Activated CD8-positive, alpha-beta memory T cell treated with anti-CD3 and anti-CD28 coated beads, Interleukin-2, amount 50 U/mL, for 4 hours (primary cell): ENCODE data around the gene TP73.

ENCODE experiments used
- DNase-seq: peaks from one replicate; pipeline ENCODE4 v3.0.0-alpha.2; 2020

Gene TP73

DNA sequence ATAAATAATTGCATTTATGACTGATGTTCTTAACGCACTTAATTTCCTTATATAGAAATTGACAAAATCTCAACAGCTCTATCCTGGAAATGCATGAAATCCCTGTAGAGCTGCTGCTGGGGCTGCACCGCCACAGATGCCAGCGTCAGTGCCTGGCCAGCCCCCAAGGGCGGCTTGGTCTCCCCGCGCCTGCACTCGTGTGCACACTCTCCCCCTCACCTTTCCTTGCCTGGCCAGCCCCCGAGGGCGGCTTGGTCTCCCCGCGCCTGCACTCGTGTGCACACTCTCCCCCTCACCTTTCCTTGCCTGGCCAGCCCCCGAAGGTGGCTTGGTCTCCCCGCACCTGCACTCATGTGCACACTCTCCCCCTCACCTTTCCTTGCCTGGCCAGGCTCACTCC lies 16.2 kb upstream of the TP73 start:
- DNase-seq: no peak

DNA sequence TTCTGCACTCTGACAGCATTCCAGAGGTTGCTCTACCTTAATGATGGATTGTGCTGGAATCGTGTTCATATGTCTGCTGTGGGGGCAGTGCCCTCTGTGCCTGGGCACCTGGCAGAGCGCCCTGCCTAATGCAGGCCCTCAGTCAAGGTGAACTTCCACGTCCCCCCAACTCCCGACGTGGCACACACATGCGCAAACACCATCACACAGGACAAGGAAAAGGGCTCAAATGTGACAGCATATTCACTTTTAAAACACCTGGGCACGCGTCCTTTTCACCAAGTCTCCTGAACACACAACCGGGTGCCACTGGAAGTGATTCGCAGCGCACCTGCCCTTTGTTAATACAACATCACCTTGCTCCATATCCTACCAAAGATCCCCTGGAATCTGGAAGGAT lies 15.8 kb upstream of the TP73 start:
- no peak for DNase-seq

DNA sequence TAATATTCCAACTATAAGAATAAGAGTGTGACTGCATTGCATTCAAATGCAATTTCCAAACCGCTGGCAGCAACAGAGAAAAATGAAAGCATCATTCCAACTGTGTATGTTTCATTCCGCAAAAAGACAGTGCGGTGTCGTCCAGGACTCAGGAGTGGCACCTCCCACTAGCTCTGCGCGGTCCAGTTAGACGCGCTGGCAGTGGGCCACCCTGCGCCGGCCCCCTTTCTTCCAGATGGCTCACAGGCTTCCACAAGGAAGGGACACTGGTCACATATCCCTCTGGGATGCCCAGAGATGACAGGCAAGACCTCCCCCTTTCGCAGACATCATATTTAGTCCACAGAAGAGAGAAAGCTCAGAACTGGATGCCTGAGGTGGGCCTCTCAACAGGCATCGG lies 14.3 kb upstream of the TP73 start:
- DNase-seq: no peak

DNA sequence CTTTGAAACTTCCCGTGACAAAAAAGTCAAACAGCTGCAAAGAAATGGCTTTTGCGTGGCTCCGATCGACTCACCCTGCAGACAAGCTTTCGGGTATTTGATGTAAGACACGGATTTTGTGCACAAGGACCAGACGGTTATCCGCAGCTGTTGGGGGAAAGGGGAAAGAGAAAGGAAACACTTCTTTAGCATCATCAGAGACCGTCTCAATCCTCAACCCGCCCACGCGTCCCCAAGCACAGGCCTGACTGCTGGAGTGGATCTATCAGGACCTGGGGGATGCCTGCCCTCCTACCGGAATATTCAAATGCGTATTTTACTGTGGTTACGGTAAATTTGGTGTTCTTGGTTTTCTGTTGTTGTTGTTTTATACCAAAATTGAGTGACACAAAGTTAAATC lies 13.6 kb upstream of the TP73 start:
- no peak for DNase-seq

DNA sequence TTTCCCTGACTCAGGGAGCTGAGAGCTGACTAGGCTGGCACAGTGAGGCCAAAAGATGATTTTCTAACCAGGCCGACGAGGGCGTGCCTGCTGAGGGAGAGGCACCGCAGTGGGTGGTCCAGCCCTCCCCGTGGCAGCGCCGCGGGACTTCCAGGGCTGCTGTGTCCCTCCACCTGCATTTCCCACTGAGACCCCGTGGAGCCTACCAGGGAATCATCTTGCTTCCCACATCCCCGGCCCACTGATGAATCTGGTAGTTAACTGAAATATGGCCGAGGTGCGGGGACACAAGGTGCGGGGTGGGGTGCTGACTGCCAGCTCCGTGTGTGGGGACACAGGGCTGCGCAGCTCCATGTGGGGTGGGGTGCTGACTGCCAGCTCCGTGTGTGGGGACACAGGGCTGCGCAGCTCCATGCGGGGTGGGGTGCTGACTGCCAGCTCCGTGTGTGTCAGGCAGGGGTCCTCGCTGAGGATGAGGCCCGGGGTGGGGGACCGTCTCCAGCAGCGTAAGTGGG lies 12.9 kb upstream of the TP73 start:
- no peak for DNase-seq

DNA sequence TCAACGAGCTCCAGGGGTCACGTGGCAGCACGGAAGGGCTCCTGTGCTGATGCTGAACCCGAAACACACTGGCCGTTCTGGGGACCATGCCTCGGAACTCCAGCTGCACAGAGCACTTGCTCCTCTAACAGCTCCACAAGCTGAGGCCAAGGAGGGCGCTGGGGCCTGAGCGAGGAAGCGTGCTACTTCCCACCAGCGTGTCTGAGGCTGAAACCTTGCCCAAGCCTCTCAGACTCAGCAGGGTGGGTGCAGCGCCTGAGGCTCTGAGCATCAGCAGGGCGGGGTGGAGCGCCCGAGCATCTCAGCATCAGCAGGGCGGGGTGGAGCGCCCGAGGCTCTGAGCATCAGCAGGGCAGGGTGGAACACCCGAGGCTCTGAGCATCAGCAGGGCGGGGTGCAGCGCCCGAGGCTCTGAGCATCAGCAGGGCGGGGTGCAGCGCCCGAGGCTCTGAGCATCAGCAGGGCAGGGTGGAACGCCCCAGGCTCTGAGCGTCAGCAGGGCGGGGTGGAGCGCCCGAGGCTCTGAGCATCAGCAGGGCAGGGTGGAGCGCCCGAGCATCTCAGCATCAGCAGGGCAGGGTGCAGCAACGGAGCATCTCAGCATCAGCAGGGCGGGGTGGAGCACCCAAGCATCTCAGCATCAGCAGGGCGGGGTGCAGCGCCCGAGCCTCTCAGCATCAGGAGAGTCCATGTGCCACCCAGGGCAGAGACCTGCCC lies 12.0 kb upstream of the TP73 start:
- DNase-seq: no peak

DNA sequence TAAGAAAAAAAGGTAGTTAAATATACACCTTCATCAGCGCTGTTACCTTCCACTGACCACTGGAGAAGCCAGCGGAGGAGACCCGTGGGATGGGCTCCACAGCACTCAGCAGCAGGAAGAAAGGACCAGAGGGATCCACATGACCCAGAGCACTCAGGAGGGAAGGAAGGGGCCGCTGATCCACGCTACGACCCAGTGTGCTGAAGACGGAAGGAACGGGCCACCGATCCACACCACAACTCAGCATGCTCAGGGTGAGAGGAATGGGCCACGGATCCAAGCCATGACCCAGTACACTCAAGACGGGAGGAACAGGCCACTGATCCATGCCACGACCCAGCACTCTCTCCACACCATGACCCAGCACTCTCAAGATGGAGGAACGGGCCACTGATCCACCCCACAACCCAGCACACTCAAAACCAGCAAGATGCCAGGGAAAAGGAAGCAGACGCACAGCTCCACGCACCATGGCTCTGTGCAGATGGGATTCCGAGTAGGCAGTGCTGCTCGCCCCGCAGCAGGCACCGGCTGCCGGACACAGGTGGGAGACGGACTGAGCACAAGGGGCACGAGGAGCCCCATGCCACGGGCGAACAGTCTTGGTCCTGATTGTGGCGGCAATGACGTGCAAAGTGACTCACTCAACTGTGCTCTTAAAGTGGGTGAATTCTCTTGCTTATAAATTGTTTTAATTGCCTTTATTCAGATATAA lies 11.1 kb upstream of the TP73 start:
- no peak for DNase-seq

DNA sequence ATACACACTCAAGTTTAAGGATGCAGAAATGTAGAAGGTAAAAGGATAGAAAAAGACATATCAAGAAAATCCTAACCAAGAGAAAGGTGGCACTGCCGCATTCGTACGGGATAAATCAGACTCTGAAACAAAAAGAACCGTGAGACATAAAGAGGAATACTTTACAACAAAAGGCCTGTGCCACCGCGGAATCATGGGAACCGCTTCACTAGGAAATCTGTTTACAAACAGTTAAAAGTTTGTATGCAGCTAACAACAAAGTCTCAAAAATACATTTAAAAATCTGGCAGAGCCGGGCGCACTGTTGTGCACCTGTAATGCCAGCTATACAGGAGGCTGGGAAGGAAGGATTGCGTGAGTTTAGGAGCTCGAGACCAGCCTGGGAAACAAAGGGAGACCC lies 10.5 kb upstream of the TP73 start:
- no peak for DNase-seq

DNA sequence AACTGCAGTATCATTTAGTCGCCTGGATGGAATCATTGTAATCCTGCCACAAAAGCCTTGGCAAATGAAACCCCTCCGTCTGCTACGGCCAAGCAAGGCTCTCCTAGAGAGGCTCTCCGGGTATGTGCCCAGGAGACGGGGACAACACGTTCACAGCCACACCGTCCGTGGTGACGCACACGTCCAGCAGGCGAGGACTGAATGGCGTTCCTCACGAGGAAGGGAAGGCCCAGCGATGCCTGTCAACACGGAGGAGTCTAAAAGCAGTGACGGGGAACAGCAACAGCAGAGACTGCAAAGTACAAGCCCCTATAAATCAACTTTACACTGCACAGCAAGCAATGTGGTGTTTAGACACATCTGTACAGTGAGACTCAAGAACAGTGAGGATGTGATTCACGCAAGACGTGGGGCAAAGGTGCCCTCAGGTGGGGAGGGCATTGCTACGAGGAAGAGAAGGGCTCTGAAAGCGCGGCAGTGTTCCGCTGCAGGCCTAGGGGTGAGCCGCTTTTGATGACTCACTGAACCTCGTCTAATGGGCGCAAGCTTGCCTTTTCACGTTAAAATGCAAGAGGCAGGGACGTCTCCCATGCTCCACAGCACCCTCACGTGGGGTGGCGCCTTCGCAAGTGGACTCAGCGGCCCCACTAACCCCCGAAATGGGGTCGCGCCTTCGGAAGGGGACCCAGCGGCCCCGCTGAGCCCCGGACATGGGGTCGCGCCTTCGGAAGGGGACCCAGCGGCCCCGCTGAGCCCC lies 9.2 kb upstream of the TP73 start:
- no peak for DNase-seq

DNA sequence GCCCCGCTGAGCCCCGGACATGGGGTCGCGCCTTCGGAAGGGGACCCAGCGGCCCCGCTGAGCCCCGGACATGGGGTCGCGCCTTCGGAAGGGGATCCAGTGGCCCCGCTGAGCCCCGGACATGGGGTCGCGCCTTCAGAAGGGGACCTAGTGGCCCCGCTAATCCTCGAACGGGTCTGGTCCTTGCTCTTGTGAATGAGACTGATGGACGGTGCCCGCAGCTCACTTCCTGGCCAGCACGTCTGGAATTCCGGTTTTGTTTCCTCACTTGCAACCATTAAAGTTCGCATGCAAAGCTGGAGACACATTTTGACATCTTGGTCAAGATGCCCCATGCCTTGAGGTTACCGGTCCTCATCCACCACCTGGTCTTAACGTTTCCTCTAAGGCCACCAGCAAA lies 8.0 kb upstream of the TP73 start:
- DNase-seq: no peak

DNA sequence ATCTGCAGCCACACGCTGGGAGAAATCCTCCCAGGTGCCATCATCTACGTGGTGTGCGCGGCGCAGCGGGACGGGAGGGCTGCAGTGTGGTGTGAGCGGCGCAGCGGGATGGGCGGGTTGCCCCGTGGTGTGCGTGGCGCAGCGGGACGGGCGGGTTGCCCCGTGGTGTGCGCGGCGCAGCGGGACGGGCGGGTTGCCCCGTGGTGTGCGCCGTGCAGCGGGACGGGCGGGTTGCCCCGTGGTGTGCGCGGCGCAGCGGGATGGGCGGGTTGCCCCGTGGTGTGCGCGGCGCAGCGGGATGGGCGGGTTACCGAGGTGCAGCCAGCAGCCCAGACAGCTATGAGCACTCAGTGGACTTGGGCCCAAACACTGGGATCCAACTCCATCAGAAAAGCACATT lies 7.1 kb upstream of the TP73 start:
- DNase-seq: no peak

DNA sequence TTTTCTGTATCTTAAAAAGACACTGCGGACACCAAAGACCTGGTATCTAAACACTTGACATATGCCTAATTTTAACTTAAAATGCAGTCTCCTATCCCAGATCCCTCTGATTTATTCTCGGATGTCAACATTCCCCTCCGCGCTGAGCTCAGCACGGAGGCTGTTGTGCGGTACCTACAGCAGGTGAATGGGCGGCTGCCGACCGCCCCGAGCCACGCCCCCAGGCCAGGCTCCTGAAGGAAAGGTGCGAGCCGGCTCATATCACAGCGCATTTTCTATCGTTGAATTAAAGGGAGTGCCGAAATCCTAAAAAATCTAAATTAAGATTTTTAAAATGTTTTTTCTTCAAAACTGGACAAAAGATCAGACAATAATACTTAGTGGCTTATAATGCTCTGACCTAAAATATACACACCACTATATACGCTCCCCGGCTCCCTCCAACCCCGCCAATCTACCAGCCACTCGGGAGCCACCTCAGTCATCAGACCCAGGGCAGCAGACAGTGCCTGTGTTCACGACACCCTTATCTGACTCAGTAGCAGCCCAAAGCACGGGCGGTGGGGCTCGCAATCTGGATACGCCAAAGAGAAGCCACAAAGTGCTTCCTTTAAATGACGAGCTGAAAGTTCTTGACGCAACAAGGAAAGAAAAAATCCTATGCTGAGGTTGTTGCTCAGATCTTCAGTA lies 6.5 kb upstream of the TP73 start:
- no peak for DNase-seq

DNA sequence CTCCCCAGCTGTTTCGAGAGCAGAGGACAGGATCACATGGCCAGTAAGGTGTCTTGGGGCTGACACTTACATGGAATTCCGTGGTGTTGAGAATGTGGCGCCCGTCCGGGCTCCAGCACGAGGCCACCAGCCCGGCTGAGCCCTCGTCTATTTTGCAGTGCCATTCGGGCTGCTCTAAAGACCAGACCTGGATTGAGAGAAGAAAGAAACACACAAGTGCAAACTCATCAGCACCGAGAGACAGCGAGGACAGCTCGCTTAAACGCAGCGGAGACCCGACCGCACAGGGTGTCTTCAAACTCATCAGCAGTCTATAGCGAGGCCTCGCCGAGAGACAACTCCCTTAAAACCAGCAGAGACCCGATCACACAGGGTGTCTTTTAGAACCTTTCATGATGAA lies 5.7 kb upstream of the TP73 start:
- DNase-seq: no peak

DNA sequence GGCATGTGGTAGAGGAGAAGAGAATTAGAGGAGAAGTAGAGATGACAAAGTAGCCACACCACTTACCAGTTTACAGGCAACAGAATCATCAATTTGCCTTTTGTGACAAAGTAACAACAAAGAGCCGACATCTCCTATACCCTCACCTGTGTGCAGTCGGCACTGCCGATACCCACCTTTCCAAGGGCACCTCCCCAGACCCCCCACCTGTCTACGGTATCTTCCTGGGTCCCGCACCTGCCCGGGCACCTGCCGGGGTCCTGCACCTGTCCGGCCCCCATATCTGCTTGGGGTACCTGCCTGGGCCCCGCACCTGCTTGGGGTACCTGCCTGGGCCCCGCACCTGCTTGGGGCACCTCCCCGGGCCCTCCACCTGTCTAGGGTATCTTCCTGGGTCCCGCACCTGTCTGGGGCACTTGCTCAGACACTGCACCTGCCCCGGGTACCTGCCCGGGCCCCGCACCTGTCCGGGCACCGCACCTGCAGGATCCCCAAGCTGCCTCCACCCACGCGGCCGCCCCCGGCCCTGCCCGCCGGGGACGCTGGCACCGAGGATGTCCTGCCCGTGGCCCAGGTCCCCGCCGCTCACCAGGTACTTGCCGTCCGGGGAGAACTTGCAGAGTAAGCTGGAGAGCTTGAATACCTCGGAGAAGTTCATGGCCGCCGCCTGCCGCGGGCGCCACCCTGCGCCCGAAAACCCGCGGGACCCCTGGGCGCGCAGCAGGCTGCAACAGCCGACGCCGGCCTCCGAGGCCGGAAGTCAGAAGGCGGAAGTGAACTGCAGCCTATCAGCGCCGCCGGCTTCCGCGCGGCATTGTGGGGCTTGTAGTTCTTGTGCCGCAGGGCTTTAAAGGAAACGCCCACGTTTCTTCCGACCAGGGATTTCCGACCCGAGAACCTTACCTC lies 2.7 kb upstream of the TP73 start, which contains the start of gene WRAP73:
Gene WRAP73 (minus strand): TSS at position 762 of the 906 bp plus-strand sequence. CDS start 104 bp downstream, at position 658.
- DNase-seq: peak; percentile 90

DNA sequence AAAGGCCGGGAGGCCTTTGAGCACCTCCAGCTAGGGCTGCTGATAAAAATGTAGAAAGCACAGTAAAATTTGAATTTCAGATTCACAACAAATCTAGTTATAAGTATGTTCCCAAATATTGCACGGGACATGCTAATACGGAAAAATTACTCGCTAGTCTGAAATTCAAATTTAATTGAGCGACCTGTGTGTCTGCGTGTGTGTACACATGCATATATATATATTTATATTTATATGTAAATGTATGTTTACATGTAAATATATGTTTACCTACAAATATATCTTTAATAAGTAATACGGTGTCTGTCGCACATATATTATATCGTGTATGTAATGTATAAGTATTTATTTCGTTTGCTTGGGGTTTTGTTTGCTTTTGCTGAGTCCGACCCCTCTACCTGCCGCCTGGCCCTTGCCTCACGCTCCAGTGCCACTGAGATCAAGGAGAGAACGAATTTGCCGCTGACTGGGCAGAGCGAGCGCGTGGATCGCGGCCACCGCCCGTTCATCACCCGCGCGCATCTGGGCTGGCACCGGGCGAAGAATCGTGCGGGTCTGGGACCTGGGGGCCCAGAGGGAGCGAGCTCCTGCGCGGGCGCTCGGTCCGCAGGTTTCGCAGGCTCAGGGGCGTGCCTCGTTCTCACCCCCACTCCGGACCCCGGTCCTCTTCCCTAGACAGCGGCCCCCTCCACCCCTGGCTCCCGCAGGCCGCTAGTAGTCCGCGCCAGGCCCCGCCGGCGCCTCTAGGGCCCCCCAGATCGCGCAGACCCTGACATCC lies 1.9 kb upstream of the TP73 start:
- no peak for DNase-seq

DNA sequence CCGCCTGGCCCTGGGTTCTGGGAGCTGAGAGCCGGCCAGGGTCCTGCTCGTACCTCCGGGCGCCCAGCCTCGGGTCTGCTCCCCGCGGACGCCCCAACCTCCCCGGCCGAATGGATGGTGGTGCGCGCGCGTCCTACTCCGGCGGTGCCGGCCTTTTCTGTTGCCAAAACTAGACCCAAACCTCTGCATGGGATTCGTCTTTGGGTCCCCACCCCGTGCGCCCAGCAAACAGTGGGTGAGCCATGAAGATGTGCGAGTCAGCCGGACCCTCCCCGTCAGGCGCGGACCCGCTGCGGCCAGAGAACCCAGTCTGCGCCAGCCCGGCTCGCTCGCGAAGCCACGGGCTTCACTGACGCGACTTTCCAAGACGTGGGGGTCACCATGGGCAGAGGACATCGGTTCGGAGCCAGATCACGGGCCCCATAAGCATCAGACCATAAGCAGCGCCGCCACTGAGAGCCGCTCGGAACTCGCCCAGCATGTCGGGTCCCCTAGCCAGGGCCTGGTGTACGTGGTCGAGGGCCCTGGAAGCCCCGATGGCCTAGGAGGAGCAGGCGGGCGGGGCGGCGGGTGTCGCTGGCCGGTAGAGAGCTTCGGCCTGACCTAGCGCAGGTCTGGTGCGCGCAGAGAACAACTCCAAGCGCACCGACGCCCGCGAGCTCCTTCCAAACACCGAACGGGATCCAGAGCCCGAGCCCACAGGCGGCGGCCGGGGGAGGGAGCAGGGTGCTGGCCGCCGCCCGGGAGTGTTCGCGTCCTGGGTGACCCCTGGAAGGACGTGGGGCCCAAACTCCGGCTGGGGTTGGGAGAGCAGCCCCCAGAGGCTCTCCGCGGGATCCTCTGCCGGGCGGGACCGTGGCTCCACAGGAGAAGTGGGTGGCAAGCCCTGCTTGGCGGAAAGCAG lies 1.0 kb upstream of the TP73 start:
- no peak for DNase-seq

DNA sequence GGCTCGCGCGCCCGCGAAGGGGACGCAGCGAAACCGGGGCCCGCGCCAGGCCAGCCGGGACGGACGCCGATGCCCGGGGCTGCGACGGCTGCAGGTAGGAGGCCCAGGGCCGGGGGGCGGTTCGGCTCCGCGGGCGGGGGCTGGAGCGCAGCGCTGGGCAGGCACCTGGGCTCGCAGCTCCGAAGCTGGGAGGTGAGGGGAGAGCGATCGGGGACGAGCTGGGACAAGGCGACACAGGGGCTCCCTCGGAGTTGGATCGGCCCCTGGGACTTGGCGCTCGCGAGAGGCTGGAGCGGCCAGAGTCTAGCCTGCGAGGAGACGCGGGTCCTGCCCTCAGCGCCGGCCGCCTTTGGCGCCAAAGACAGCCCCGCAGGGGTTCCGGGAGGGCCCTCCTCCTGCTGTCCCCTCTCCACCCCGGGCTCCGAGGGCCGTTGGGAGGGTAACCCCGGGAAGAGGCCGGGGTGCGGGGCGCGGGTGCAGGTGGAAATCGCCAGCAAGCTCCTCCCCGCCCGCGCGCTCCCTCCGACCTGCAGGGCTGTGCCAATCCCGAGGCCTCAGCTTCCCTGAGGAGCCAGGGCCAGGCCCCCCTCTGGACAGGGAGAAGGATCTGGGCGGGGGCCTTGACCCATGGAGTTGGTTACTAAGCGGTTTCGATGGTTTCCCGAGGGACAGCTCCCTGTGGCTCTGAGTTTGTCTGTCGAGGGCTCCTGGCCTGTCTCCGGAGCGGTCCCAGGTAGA lies 401 bp downstream of the TP73 start:
- no peak for DNase-seq

DNA sequence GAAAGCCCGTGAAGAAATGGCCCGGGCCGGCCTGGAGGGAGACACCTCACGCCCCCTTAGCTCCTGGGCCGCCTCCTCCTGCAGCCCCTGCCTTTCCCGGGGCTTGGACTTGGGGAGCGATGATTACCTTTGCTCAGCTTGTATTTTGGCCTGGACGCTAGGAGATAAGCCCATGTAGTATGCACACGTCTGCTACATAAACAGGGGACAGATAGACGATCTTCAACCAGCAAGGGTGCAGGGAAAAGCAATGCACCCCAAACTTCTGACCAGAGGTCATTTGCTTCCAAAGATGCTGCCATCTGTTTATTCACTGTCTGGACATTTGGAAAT lies 936 bp downstream of the TP73 start:
- DNase-seq: no peak

DNA sequence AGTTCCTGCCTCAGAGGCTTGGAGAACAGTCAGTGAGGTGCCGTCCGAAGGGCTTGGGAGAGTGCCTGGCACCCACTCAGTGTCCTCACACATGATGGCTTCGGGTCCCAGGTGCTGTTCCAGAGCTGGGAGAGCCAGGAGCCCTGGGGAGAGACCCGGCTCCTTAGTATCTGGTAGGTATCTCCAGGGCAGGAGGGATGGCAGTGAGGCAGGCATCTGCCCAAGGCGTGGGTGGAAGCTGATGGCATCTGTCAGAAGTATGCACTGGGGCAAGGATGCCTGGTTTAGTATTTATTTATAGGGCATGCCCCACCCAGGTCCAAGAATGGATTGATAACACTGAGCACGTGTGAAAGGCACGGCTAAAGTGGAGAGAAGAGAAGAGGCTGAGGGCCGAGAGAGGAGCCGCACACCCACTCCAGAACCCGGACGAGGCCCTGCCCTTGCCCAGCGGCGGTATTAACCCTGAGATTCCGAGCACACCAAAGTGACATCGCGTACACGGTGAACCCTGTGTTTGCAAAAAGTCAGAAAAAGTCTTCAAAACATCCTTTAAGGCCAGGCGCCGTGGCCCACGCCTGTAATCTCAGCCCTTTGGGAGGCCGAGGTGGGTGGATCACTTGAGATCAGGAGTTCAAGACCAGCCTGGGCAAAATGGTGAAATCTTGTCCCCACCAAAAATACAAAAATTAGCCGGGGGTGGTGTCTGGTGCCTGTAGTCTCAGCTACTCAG lies 2.4 kb downstream of the TP73 start:
- no peak for DNase-seq
